Loucy (cell line): ENCODE data around the gene CP.

Experiments used
- H2AFZ ChIP-seq: fragments of 200-600 bp; sonication (generic); 2 replicates; pipeline ENCODE4 v1.6.0; 2016; ENCODE audit warnings: antibody characterized with exemption, mild to moderate bottlenecking, low read length, moderate library complexity
- H3F3A ChIP-seq: fragments of 200-600 bp; 2 replicates; pipeline ENCODE4 v1.6.0; 2016; ENCODE audit warnings: antibody characterized with exemption, low read depth, mild to moderate bottlenecking
- H3K27me3 ChIP-seq: fragments of 200-600 bp; sonication (generic); 2 replicates; pipeline ENCODE4 v1.6.1; 2014; ENCODE audit warnings: low read length, mild to moderate bottlenecking; ENCODE audit not compliant: insufficient read depth, poor library complexity, severe bottlenecking
- H3K36me3 ChIP-seq: fragments of 200-600 bp; sonication (generic); 2 replicates; pipeline ENCODE4 v1.6.1; 2016; ENCODE audit warnings: low read length; ENCODE audit not compliant: insufficient read depth
- H3K4me1 ChIP-seq: fragments of 200-600 bp; sonication (generic); 2 replicates; pipeline ENCODE4 v1.5.1; 2014; ENCODE audit warnings: low read length, mild to moderate bottlenecking; ENCODE audit not compliant: insufficient read depth, poor library complexity, severe bottlenecking
- H3K4me2 ChIP-seq: fragments of 200-600 bp; sonication (generic); 2 replicates; pipeline ENCODE4 v1.6.0; 2014; ENCODE audit warnings: antibody characterized with exemption, low read length, low read depth, mild to moderate bottlenecking; ENCODE audit not compliant: poor library complexity, severe bottlenecking
- H3K4me3 ChIP-seq: fragments of 200-600 bp; sonication (generic); 2 replicates; pipeline ENCODE4 v1.5.1; 2014; ENCODE audit warnings: low read length, mild to moderate bottlenecking, mixed read lengths; ENCODE audit not compliant: poor library complexity, severe bottlenecking
- H3K79me2 ChIP-seq: fragments of 200-600 bp; sonication (generic); 2 replicates; pipeline ENCODE4 v1.6.1; 2014; ENCODE audit warnings: low read length; ENCODE audit not compliant: insufficient read depth
- H3K9ac ChIP-seq: fragments of 200-600 bp; sonication (generic); 2 replicates; pipeline ENCODE4 v1.6.0; 2014; ENCODE audit warnings: mild to moderate bottlenecking, low read depth, low read length, moderate library complexity; ENCODE audit not compliant: poor library complexity, severe bottlenecking
- H3K9me2 ChIP-seq: fragments of 200-600 bp; sonication (generic); replicated peaks from 2 replicates; pipeline ENCODE4 v1.6.1; 2016; ENCODE audit warnings: low read depth, low read length, mixed read lengths
- H3K9me3 ChIP-seq: fragments of 200-600 bp; sonication (generic); 2 replicates; pipeline ENCODE4 v1.6.1; 2014; ENCODE audit warnings: mild to moderate bottlenecking, antibody characterized with exemption, low read length, low read depth; ENCODE audit not compliant: insufficient read depth
- H4K20me1 ChIP-seq: fragments of 200-600 bp; sonication (generic); 2 replicates; pipeline ENCODE4 v1.6.0; 2014; ENCODE audit warnings: antibody characterized with exemption, low read length, mild to moderate bottlenecking; ENCODE audit not compliant: insufficient read depth, poor library complexity, severe bottlenecking
- CTCF ChIP-seq: fragments of 200-600 bp; sonication (generic); conservative IDR thresholded peaks from 2 replicates; pipeline ENCODE4 v1.5.1; 2014; ENCODE audit warnings: mild to moderate bottlenecking, antibody characterized with exemption, low read length
- EZH2phosphoT487 ChIP-seq: fragments of 200-600 bp; IDR thresholded peaks from 2 replicates; pipeline ENCODE4 v1.6.1; 2018; ENCODE audit warnings: antibody characterized with exemption, mild to moderate bottlenecking, moderate library complexity, borderline replicate concordance

The CP gene

GRCh38 chr3:149153402-149153801 lies 68.2 kb downstream of the CP start:
- no peak overlapping the region for H2AFZ ChIP-seq
- no peaks in the 10 kb centered on the region for H3F3A ChIP-seq
- no peak for TF ChIP-seq CTCF
- no peak for TF ChIP-seq EZH2phosphoT487
- no peak overlapping the region for H3K4me3 ChIP-seq
- peak overlapping the region; percentile 32 for H3K9ac ChIP-seq
- H3K9me2 ChIP-seq = no peaks in the 10 kb centered on the region
- peaks cover 51% of the 10 kb centered on the region; the same call in 1 of the 2 replicates for H3K36me3 ChIP-seq
- H3K79me2 ChIP-seq = no peaks in the 10 kb centered on the region
- no peaks in the 10 kb centered on the region for H3K9me3 ChIP-seq
- no peaks in the 10 kb centered on the region for H3K27me3 ChIP-seq
- peaks cover 4% of the 10 kb centered on the region for H4K20me1 ChIP-seq
- peaks cover 28% of the 10 kb centered on the region for H3K4me1 ChIP-seq
- H3K4me2 ChIP-seq = peak overlapping the region; percentile 68

- H3K4me1 ChIP-seq = peaks cover 28% of the 10 kb centered on the region
- H3K4me2 ChIP-seq = peak overlapping the region; percentile 68
- H3K36me3 ChIP-seq = peaks cover 42% of the 10 kb centered on the region; the same call in 1 of the 2 replicates
- TF ChIP-seq CTCF (no peak), EZH2phosphoT487 (no peak)
- no peaks in the 10 kb centered on the region for H3K79me2 ChIP-seq
- no peaks in the 10 kb centered on the region for H3F3A ChIP-seq
- peak overlapping the region; percentile 54 for H3K4me3 ChIP-seq
- H3K9ac ChIP-seq = peak overlapping the region; percentile 32
- H3K9me2 ChIP-seq = no peaks in the 10 kb centered on the region
- no peaks in the 10 kb centered on the region for H3K9me3 ChIP-seq
- peaks cover 4% of the 10 kb centered on the region for H4K20me1 ChIP-seq
- H2AFZ ChIP-seq = no peak overlapping the region
- no peaks in the 10 kb centered on the region for H3K27me3 ChIP-seq
Measured at GRCh38 chr3:149152420-149152819, 69.2 kb downstream of the CP start.

- Histone ChIP-seq H3K9me2 (no peaks in the 10 kb centered on the region), H3K79me2 (no peaks in the 10 kb centered on the region), H4K20me1 (peaks cover 4% of the 10 kb centered on the region), H3K4me2 (peak overlapping the region; percentile 68), H3F3A (no peaks in the 10 kb centered on the region), H3K27me3 (no peaks in the 10 kb centered on the region), H3K9me3 (no peaks in the 10 kb centered on the region), H3K4me3 (peak overlapping the region; percentile 54), H3K36me3 (peaks cover 37% of the 10 kb centered on the region; the same call in 1 of the 2 replicates), H3K9ac (peak overlapping the region; percentile 32), H2AFZ (no peak overlapping the region), H3K4me1 (peaks cover 28% of the 10 kb centered on the region)
- TF ChIP-seq EZH2phosphoT487 = no peak
- no peak for TF ChIP-seq CTCF
Measured at GRCh38 chr3:149151843-149152242, 69.8 kb downstream of the CP start.
